Amniotic epithelial cell (primary cell): ENCODE measurements around the gene CUBN.

ENCODE experiments used
- DNase-seq: peaks from one replicate; pipeline ENCODE4 v3.0.0-alpha.2; 2010; ENCODE audit warnings: low read depth

Gene CUBN

DNA sequence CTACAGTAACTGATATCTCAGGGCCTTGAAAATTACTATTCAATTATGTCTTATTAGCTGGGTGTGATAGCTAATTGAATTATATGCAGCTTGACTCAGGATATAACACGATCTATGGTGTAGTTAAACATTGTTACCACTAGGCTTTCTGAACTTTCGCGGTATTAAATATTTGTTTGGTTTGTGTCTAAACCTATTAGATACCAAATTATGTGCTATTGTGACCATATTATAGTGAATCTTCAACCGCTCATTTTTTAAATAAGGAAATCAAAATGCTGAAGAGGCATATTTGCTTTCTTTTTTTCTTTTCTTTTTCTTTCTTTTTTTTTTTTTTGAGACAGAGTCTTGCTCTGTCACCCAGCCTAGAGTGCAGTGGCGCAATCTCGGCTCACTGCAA lies 213.1 kb downstream of the CUBN start:
- no peak for DNase-seq

DNA sequence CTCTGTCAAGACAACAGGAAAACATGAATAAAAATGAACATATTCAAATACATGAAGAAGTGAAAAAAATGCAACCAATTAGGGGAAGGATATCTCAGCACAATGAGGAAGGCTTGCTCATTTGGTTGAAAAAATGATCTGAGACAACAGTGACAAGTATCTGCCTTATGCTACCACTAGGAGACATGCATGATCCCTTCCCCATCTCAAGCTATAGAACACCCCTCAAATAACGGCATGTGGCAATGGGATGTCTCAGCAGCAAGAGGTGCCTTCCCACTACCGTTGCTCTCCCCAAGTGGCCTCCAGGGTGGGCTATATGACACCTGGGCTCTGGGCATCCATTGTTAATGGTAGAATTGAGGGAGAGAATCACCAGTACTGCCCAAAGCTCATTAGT lies 214.3 kb downstream of the CUBN start:
- no peak for DNase-seq

GRCh38 chr10:16913266-16913665 lies 216.3 kb downstream of the CUBN start:
- no peak for DNase-seq

- no peak for DNase-seq
These were observed 218.8 kb downstream of the CUBN start for GRCh38 chr10:16910793-16911164.

- DNase-seq, result no peak
These were observed 219.4 kb downstream of the CUBN start for GRCh38 chr10:16909961-16910792.

DNA sequence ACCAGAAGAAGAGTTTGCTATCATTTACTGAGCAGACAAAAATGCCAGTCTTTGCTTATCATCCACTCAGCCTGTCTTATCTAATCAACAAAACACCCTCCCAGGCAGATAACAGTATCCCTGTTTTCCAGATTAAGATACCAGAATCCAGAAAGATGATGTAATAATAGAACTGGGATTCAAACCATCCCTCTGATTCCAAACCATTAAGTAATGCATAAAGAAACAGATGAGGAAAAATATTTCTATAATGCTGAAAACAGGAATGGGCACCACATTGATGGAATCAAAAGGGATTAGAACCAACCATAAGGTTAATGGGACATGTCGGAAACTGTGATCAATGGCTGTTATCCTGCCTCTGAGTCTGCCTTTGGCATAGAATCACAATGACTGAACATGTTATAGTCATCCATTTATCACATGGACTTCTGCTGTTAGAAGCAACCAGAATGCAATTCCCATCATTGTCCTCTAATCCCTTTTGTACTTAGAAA lies 220.3 kb downstream of the CUBN start:
- DNase-seq, result peak; percentile 74

DNA sequence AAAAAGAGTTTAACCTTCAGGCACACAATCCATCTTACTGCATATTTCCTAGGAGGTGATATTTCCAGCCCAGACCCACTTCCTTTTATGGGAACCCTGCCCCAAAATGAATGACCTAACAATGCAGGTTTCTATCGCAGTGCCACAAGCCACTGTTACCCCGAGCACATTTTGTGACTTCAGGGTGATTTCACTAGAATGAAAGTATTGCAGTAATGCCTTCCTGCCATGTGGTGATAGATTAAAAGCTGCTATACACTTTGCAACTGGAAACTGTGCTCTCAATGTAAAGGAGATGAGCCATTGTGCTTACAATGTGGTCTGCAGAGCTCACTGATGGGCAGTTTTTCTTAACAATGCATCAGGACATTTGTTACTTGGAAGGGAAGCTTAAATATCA lies 221.9 kb downstream of the CUBN start:
- no peak for DNase-seq

GRCh38 chr10:16905320-16905719 lies 224.3 kb downstream of the CUBN start:
- peak; percentile 75 for DNase-seq

- peak; percentile 97 for DNase-seq
These were observed 225.0 kb downstream of the CUBN start for GRCh38 chr10:16904639-16905061.

- peak; percentile 6 for DNase-seq
These were observed 225.6 kb downstream of the CUBN start for GRCh38 chr10:16904049-16904448.

- no peak for DNase-seq
These were observed 227.0 kb downstream of the CUBN start for GRCh38 chr10:16902606-16903005.

- DNase-seq, result no peak
These were observed 228.5 kb downstream of the CUBN start for GRCh38 chr10:16901106-16901505.

GRCh38 chr10:16896993-16897392 lies 232.6 kb downstream of the CUBN start:
- DNase-seq, result peak; percentile 24

DNA sequence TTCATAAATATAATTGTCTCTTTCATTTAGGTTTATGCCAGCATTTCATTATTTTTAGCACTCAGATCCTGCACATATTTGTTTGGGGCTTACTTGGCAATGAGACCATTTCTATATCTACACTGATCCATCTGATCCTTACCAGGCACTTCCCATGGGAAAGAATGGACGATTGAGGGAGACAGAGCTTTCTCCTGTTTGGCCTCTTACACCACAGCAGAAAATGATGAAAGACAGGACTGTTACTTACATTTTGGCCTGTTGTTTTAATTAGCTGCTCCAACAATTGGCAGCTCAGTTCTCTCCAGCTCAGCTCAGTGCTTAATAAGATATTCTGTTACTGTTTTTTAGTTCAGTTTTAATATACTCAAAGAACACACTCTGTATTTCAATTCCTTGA lies 234.8 kb downstream of the CUBN start:
- peak; percentile 35 for DNase-seq

DNA sequence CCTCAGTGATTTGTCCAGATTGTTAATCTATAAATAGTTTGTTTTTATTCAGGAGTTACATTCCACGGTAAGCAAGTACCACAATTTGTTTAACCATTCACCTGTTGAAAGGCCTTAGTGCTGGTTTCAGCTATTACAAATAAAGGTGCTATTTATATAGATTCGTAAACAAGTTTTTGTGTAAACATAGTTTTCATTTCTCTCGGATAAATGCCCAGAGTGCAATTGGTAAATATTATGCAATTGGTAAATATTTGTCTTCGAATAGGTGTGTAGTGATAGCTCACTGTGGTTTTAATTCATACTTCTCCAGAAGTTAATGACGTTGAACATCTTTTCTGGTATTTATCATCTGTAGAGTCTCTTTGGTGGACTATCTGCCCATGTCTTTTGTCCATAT lies 235.9 kb downstream of the CUBN start:
- DNase-seq, result no peak

GRCh38 chr10:16891375-16892313 lies 238.0 kb downstream of the CUBN start:
- peak; percentile 93 for DNase-seq

- peak; percentile 31 for DNase-seq
These were observed 238.9 kb downstream of the CUBN start for GRCh38 chr10:16890691-16891090.

DNA sequence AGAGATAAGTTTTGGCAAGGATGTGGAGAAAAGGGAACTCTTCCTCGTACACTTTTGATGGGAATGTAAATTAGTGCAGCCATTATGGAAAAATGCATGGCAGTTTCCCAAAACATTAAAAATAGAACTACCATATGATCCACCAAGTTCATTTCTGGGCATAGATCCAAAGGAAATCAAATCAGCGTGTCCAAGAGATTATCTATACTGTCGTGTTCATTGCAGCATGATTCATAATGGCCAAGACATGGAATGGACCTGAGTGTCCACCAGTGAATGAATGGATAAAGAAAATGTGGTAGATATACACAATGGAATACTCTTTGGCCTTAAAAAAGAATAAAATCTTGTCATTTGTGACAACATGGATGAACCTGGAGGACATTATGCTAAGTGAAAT lies 242.0 kb downstream of the CUBN start:
- peak; percentile 44 for DNase-seq

DNA sequence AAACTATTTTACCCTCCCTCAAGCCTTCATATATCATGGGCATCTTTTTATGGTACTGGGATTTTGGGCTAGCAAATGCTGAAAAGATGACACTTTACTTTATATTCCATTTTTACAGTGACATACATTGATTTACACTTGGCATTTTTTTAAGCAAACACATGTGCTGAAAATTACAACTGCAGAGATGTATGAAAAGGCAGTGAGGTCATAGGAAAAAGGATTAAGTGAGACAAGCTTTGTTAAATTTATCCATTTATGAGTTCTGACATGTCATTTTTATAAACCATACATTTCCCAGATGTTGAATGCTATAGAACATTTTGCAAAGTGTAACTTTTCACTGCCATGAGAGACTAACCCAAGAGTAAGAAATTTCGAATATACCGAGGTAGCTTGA lies 243.6 kb downstream of the CUBN start:
- DNase-seq, result no peak

DNA sequence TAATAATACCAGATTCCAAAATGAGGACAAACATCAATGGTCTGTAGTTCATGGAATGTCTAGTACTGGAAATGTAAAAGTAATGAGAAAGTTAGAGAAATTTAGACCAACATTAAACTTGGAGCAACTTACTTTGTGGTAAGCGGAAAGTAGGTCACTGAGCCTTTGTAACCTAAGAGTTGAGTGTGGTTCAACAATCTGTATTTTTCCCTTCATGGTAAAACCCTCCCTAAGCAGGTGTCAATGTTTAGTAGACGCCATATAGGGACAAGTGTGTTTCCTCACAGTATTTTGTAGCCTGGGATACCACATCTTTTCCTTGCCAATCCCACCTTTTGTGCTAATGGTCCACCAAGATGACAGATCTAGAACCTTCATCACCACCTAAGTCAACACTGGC lies 245.1 kb downstream of the CUBN start:
- DNase-seq, result no peak

GRCh38 chr10:16883084-16883483 lies 246.5 kb downstream of the CUBN start:
- DNase-seq, result no peak

DNA sequence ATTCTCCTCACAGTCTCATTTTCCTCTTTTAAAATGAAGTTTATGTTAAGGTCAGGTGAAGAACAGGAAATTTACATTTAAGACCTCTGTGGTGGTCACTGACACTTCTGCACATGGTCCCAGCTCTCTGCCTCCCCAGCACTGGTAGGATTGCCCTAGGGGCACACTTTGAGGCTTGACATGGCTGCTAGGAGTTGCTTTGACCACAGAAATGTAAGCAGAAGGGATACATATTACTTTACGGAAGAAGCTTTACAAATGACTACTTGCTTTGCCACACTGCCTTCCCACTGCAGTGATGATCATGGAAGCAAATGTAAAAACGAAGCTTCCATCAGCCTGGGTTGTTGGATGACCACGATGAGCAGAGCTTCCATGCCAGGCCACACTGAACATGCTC lies 259.3 kb downstream of the CUBN start:
- DNase-seq, result no peak

- DNase-seq, result peak; percentile 8
These were observed 261.6 kb downstream of the CUBN start for GRCh38 chr10:16867990-16868389.
